Left colon (tissue), 2 donors: ENCODE measurements around the gene TCN2. TPM values are rescaled to one million over a fixed set of nuclear protein-coding genes. Genes with fewer than 3 reads are reported as not detected.
"Not testable (repeated sequence)": the region's sequence is repeated elsewhere in the genome, so short reads cannot be mapped to it uniquely, and the experiment has no call there.

Experiments
- ATAC-seq: fragments of 200-7000 bp; cut with Tn5 transposase; one replicate; pipeline ENCODE4 v1.9.1; 2020; ENCODE audit warnings: mild to moderate bottlenecking, moderate library complexity
- DNase-seq, 2 donors: peaks; one replicate each; pipeline ENCODE4 v3.0.0-alpha.2; 2020
- intact Hi-C, 2 donors: fragments of 100-400 bp; cut with DNase I in 1 of 2; cut with micrococcal nuclease in 1 of 2; formaldehyde crosslinking; loops; one replicate each; pipeline versions ENCODE4 v1.11.2 to v1.14.0; 2022; cut with DNase I, micrococcal nuclease
- total RNA-seq, 2 donors: library from RNA; stranded (reverse); fragmentation: NEBNext Ultra II Directional; extraction: Animal tissue kit (Norgen Biotek cat#: 25700); gene quantifications; one replicate each; pipeline ENCODE4 v1.2.1, GENCODE V29; 2021
- donor health status: DM: no; HTN: no; CAD: no.
- donor health status: DM: yes; HTN: yes; CAD: no.

The TCN2 gene
- total RNA-seq, 2 donors from 2014 or later: 29.4 to 58.2 TPM

DNA sequence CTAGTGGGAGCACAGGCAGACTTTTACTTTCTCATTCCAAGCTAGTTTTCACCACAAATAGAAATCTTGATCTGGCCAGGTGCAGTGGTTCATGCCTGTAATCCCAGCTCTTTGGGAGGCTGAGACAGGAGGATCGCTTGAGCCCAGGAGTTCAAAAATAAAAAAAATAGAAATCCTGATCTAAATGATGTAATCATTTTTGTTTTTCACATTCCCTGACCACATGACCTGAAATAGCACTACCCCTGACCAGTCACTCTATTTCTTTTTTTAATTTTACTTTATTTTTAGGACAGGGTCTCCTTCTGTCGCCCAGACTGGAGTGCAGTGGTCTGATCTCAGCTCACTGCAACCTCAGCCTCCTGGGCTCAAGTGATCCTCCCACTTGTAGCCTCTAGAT lies 2.3 kb upstream of the TCN2 start:
- ATAC-seq: no peak
- intact Hi-C loops: no loop called here

DNA sequence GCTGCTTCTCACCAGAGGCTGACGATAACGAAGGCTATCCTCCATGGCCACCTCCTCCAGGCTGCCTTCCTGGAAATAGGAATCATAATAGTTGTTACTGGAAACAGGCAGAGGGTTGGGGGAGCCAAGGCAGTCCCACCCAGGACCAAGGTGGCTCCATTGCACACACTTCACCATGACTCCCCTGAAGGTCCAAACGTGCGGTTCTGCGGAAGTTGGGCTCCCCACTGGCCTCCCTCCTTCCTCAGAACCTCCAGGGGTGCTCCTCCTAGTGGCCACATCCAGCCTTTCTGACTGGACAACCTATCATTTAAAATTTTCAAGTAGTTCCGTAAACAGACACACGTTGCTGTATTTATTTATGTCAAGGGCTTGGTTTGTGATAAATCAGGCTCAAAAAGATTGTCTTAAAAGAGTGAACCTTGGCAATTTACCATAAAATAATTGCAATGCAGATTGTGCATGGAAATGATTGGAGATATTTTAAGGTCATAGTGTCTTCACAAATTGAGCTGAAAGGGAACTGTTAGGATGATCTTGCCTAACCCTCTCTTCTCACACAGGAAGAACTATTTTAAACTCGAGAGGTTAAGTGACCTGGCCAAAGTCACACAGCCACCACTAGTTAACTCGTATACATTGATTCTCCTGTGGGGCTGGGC lies 1.4 kb upstream of the TCN2 start:
- intact Hi-C loops: no loop called here
- ATAC-seq (no peak), DNase-seq (peak; percentile 67 to 79)

More for the DNA sequence above, 2.3 kb upstream of the TCN2 start:
- DNase-seq: no peak

DNA sequence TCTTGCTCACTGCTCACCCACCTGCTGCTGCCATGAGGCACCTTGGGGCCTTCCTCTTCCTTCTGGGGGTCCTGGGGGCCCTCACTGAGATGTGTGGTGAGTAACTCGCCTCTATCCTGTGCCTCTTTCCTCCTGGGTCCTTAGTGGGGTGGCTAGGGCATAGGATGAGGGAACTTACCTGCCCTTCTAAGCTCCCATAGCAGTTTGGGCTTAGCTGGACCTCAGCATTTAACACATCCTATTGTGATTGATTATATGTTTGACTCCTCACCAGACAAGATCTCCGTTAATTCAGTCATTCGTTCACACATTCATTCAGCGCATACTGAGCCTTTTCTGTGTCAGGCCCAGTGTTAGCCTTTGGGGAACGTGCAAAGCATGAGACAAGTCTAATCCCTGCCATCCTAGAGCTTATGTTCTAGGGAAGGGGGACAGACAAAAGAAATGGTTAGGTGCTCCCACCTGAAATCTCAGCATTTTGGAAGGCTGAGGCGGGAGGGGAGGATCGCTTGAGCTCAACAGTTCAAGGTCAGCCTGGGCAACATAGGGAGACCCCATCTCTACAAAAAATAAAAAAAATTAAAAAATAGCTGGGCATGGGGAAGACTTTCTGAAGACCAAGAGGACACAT lies 441 bp downstream of the TCN2 start:
- DNase-seq (no peak), ATAC-seq (no peak)
- intact Hi-C loops: no loop called here

DNA sequence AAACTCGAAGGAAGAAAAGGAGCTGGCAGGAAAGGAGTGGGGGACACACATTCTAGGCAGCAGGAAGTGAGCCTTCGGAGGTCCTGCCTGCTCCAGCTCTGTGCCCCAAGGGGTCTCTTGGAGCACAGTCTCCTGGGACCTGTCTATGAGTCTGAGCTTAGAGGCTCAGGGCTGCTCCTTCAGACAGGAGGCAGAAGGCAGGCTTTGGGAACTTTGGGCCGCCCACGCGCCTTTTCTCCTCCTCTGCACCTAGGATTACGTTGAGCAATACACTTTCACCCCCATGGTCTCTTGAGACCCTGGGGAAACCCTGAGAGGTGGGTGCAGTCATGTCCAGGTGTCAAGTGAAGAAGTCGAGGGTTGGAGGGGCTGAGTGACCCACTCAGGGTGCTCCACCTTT lies 965 bp downstream of the TCN2 start:
- intact Hi-C loops: no loop called here
- ATAC-seq: no peak
- DNase-seq: no peak

DNA sequence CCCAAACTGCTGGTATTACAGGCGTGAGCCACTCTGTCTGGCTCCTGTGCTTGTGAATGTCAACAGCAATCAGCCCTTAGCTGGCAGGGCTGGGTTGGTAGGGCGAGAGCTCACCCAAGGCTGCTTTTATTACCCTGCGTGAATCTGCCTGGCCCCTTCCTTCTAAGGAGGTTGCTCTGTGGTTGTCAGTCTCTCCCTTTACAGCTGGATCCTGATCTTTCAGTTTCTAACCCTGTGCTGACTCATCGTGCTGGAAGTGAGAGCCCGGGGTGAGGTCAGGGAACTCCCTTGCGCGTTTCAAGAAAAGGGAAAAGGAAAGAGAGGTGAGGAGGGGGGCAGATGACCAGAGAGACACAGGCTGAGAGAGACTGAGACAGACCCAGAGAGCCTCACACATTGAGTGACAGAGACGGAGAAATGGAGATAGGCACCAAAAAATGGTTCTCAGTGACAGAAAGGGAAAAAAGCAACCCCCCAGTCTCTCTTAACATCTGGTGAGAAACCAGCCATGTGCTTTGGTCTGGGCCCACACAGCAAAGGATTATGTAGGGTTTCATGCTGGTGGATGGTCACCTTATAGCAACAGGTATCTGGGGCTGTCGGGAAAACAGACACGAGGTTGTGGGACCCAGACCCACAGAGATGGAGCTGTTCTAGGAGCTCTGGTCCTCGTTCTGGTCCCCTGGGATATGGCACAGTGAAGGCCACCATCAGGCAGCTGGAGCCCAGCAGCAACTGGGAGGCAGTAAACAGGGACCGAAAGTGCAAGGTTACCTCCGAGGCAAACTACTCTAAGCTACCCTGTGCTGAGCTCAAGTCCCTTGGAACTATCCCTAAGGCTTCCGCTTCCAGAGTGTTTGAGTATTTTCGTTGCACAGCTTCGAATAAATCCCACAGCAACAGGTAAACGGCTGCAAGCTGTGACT lies 2.5 kb downstream of the TCN2 start:
- ATAC-seq: peak; percentile 79
- peak; percentile 66 to 88 for DNase-seq
- intact Hi-C loops: no loop called here

DNA sequence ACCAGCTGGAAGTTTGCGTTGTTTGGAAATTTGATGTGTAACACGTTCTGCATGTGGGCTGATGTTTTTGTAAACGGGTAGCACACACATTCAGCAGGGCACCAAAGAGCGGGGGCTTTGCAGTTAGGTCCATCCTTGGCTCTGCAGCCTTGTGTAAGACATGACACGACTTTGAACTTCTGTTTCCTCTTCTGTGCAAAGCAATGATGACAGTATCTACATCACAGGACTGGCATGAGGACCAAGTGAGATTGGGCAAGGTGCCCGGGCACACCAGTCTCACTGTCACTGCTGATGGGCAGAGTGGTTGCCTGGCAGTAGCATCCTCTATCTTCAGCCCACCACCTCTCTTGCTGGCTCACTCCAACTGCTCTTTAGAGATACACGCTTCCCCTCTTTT lies 3.3 kb downstream of the TCN2 start:
- intact Hi-C loops: no loop called here
- ATAC-seq (no peak), DNase-seq (peak in 1 of 2 donors; percentile 42)

DNA sequence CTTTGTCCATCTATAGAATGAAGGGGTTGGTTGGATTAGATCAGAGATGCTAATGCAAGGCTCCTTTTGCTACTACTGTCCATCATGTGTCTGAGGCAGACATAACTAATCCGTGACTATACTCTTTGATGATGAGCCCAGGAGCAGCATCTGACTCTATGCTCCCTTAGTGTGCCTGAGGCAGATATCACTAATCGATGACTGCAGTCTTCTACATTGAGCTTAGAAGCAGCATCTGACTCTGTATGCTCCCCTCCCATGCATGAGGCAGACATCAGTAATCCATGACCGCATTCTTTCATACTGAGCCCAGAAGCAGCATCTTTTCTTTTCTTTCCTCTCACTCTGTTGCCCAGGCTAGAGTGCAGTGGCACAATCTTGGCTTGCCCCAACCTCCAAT lies 4.2 kb downstream of the TCN2 start:
- ATAC-seq (no peak), DNase-seq (no peak)
- intact Hi-C loops: no loop called here

DNA sequence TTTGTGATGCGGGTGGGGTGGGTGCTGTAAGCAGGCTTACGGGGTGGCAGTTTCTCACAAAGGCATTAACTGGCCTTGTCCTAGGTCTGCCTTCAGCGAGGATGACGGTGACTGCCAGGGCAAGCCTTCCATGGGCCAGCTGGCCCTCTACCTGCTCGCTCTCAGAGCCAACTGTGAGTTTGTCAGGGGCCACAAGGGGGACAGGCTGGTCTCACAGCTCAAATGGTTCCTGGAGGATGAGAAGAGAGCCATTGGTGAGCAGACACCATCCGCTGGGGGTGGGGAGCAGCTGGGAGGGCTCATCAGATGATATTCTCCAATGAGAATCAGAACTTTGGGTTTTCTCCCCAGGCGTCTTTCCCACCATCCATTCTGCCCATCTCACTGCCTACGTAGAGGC lies 5.8 kb downstream of the TCN2 start:
- intact Hi-C loops: no loop called here
- ATAC-seq (no peak), DNase-seq (no peak)

DNA sequence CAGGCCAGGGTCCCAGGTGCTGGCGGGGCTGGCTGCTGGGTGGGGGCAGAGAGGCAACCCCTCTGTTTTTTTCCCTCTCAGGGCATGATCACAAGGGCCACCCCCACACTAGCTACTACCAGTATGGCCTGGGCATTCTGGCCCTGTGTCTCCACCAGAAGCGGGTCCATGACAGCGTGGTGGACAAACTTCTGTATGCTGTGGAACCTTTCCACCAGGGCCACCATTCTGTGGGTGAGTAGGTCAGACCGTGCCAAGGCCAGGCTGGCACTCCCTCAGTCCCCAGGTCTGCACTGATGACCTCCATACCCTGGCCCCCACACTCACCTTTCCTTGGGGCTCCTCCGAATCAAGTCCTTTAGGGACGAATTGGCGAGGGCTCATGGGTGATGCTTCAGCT lies 7.3 kb downstream of the TCN2 start:
- intact Hi-C loops: no loop called here
- DNase-seq (no peak), ATAC-seq (no peak)

DNA sequence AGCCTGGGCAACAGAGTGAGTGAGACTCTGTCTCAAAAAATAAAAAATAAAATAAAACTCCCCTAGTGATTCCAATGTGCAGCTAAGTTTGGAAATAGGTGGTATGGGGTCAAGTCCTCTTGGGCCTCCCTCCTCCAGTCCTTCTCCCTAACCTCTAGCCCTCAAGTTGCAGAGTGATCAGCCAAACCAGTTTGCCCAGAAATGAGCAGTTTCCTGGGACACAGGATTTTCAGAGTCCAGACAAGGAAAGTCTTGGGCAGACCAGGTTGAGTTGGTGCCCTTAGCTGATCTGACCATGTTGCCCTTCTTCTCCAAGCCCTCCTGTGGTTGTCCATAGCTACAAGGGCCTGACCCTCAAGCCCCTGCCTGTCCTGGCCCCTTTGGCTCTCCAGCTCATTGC lies 7.9 kb downstream of the TCN2 start:
- ATAC-seq (no peak), DNase-seq (no peak)
- intact Hi-C loops: no loop called here

DNA sequence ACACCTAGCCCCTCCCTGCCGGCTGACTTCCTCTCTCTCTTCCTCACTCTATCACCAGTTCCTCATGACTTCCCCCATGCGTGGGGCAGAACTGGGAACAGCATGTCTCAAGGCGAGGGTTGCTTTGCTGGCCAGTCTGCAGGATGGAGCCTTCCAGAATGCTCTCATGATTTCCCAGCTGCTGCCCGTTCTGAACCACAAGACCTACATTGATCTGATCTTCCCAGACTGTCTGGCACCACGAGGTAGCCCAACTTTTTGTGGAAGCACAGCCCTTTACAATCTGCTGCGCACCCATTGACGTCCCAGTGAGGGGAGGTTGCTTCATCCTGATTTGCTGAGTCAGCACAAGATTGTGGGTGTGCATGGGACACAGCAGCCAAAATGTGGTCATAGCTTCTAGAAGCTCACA lies 8.6 kb downstream of the TCN2 start:
- ATAC-seq (no peak), DNase-seq (no peak)
- intact Hi-C loops: no loop called here

DNA sequence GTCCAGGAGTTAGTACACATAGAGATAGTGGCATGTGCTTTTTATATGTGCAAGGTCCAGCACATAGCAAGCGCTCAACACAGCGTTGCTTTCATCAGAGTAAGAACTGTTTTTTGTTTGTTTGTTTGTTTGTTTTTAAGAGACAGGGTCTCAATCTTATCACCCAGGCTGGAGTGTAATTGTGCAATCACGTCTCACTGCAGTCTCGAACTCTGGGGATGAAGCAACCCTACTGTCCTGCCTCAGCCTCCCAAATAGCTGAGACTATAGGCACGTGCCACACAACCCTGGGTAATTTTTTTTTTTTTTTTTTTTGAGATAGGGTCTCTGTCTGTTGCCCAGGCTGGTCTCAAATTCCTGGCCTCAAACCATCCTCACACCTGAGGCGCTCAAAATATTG lies 10.8 kb downstream of the TCN2 start:
- intact Hi-C loops: no loop called here
- no peak for DNase-seq

DNA sequence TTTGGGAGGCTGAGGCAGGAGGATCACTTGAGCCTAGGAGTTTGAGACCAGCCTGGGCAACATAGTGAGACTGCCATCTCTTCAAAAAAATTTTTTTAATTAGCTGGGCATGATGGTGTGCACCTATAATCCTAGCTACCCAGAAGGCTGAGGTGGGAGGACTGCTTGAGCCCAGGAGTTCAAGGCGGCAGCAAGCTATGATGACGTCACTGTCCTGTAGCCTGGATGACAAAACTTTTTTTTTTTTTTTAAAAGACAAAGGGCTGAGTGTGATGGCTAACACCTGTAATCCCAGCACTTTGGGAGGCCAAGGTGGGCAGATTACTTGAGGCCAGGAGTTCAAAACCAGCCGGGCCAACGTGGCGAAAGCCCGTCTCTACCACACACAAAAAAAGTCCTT lies 12.9 kb downstream of the TCN2 start:
- DNase-seq, intact Hi-C loops, ATAC-seq: not testable (repeated sequence)

More for the DNA sequence above, 10.8 kb downstream of the TCN2 start:
- ATAC-seq: no peak

DNA sequence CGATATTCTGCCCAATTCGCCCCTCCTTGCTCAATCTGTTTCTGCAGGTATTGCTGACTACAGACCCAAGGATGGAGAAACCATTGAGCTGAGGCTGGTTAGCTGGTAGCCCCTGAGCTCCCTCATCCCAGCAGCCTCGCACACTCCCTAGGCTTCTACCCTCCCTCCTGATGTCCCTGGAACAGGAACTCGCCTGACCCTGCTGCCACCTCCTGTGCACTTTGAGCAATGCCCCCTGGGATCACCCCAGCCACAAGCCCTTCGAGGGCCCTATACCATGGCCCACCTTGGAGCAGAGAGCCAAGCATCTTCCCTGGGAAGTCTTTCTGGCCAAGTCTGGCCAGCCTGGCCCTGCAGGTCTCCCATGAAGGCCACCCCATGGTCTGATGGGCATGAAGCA lies 19.4 kb downstream of the TCN2 start:
- ATAC-seq (no peak), DNase-seq (no peak)
- intact Hi-C loops: no loop called here

DNA sequence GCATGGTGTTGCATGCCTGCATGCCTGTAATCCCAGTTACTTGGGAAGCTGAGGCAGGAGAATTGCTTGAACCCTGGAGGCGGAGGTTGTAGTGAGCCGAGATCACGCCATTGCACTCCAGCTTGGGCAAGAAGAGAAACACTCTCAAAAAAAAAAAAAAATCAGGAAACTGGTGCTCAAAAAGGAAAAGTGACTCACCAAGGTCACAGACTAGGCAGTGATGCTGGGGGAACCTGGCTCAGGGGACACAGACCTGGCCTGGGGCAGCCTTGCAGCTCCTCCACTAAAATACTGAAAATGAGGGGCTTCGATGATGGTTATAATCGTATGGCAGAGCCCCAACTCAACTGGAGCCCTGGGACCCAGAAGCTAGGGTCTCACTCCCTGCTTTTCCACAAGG lies 20.5 kb downstream of the TCN2 start:
- ATAC-seq (no peak), DNase-seq (no peak)
- intact Hi-C loops: no loop called here

DNA sequence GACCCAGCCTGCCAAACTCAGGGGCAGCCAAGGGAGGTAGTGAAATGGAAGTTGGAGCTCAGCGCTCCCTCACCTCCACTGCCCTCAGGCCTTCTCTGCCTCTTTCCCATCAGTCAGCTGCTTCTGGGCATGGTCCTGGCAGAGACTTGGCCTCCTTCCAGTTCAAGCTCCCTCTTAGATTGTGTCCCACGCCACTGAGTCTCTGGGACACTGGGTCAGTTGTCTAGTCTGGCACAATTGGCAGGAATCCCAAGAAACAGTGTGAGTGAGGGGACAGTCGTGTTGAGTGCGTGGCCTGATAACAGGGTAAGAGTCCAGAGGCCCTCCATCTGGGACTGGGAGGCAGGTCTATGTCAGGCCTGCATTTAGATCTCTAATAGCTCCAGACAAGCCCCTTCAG lies 21.5 kb downstream of the TCN2 start:
- intact Hi-C loops: no loop called here
- ATAC-seq: no peak
- DNase-seq: no peak

DNA sequence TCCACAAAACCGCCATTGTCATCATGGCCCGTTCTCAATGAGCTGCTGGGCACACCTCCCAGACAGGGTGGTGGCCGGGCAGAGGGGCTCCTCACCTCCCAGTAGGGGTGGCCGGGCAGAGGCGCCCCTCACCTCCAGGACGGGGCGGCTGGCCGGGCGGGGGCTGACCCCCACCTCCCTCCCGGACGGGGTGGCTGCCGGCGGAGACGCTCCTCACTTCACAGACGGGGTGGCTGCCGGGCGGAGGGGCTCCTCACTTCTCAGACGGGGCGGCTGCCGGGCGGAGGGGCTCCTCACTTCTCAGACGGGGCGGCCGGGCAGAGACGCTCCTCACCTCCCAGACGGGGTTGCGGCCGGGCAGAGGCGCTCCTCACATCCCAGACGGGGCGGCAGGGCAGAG lies 24.5 kb downstream of the TCN2 start:
- not testable (repeated sequence) for ATAC-seq, DNase-seq
- intact Hi-C loops: loop anchor here in 1 of 2 donors (5.0 to 10.0 kb wide), 2 partner anchors 126 to 283 kb away; no protein-coding TSS in a partner anchor

DNA sequence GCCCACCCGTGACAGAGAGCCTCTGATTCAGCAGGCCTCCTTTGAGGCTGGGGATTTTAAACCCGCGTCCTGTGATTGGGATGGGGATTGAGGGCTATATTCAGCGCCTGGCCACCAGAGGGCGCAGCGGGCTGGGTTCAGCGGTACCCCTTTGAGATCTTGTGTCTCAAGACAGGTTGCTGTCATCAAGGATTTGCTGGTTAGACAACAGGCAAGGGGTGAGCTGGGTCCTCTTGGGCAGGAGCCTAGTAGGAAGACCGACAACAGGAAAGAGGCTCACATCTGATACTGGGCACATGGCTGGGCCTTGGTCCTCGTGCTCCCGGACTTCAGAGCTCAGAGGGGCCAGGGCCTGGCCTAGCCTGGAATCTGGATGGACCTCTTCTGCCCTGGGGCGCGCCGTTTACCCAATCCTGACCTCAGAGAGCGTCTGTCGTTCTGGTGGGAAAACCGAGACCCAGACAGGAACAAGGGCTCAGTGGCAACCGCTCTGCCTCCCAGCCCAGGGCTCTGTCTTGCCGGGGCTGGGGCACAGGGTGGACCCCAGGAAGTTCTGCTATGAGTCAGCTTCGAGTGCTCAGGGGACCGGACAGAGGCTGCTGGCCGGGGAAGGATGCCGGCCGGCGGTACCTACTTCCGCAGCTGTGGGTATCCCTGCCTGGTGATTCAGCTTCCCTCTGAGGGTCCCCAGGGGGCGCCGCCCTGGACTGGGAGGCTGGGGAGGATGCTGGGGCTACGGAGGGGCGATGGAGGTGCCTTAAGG lies 27.7 kb downstream of the TCN2 start:
- ATAC-seq (peak; percentile 67), DNase-seq (peak; percentile 77 to 88)
- intact Hi-C loops: loop anchor here in 1 of 2 donors (5.0 to 10.0 kb wide), 2 partner anchors 123 to 280 kb away; no protein-coding TSS in a partner anchor
